ENCODE measurements around the gene SSH2.

DNA sequence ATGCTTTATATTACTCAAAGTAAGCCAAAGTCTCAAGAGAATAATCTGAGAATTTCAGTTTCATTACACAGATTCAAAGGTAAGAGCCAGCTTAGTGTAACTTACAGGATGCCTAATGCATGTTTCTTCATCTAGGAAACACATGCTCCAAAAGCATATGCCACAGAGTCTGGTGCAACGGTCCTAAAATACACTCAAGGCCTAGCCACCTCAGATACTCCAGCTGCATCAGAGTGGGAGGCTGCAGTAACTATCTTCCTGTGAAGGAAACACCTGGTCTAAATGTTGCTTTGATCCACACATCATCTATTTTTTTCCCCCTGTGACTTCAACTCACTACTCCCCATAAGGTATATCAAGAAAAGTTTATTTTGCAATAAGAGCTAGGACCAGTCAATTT lies 255.7 kb downstream of the SSH2 start:
- TF ChIP-seq, protein P1, sequence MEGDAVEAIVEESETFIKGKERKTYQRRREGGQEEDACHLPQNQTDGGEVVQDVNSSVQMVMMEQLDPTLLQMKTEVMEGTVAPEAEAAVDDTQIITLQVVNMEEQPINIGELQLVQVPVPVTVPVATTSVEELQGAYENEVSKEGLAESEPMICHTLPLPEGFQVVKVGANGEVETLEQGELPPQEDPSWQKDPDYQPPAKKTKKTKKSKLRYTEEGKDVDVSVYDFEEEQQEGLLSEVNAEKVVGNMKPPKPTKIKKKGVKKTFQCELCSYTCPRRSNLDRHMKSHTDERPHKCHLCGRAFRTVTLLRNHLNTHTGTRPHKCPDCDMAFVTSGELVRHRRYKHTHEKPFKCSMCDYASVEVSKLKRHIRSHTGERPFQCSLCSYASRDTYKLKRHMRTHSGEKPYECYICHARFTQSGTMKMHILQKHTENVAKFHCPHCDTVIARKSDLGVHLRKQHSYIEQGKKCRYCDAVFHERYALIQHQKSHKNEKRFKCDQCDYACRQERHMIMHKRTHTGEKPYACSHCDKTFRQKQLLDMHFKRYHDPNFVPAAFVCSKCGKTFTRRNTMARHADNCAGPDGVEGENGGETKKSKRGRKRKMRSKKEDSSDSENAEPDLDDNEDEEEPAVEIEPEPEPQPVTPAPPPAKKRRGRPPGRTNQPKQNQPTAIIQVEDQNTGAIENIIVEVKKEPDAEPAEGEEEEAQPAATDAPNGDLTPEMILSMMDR (IDR thresholded peaks at IDR 0.05; ENCODE audit: low read depth, low read length), result no peak
- TF ChIP-seq EZH2phosphoT487 (IDR thresholded peaks at IDR 0.05; ENCODE audit: low read depth), result no peak

Data from OCI-LY3 (cell line).